Germinal center (tissue), 1 donor: ENCODE data around the gene AP2A2.
"Not testable (repeated sequence)": the region's sequence is repeated elsewhere in the genome, so short reads cannot be mapped to it uniquely, and the experiment has no call there.

Experiments
- DNase-seq: peaks from one replicate; pipeline ENCODE4 v3.0.0; 2012; ENCODE audit warnings: mixed read lengths, low spot score

Gene AP2A2

DNA sequence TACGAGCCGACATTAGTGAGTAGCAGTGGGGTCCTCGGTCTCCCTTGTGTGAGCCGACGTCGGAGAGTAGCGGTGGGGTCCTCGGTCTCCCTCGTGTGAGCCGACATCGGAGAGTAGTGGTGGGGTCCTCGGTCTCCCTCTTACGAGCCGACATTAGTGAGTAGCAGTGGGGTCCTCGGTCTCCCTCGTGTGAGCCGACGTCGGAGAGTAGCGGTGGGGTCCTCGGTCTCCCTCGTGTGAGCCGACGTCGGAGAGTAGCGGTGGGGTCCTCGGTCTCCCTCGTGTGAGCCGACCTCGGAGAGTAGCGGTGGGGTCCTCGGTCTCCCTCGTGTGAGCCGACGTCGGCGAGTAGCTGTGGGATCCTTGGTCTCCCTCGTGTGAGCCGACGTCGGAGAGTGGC lies 49.7 kb downstream of the AP2A2 start:
- not testable (repeated sequence) for DNase-seq

- no peak for DNase-seq
These were observed 50.2 kb downstream of the AP2A2 start for GRCh38 chr11:975827-976226.

- DNase-seq = no peak
These were observed 50.9 kb downstream of the AP2A2 start for GRCh38 chr11:976431-977160.

- no peak for DNase-seq
These were observed 52.4 kb downstream of the AP2A2 start for GRCh38 chr11:977830-978720.

- no peak for DNase-seq
These were observed 53.1 kb downstream of the AP2A2 start for GRCh38 chr11:978781-979180.

- no peak for DNase-seq
These were observed 55.0 kb downstream of the AP2A2 start for GRCh38 chr11:980438-981357.

GRCh38 chr11:981764-982163 lies 56.1 kb downstream of the AP2A2 start:
- DNase-seq = no peak

DNA sequence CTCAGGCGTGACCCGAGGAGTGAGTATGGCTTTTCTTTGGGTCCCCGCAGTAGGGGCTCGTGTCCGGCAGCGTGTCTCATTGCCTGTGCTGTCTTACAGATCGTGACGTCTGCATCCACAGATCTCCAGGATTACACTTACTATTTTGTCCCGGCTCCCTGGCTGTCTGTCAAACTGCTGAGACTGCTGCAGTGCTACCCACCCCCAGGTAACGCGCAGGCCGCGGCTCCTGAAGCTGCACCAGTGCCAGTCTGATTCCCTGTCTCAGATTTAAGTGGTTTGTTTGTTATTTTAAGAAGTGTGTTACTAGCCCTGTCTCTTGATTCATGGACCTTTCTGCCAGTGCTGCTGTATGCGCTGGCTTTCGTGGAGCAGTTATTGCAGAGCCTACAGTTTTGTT lies 58.9 kb downstream of the AP2A2 start:
- no peak for DNase-seq

GRCh38 chr11:985406-985805 lies 59.7 kb downstream of the AP2A2 start:
- DNase-seq = no peak

GRCh38 chr11:985848-986247 lies 60.2 kb downstream of the AP2A2 start:
- DNase-seq = no peak

DNA sequence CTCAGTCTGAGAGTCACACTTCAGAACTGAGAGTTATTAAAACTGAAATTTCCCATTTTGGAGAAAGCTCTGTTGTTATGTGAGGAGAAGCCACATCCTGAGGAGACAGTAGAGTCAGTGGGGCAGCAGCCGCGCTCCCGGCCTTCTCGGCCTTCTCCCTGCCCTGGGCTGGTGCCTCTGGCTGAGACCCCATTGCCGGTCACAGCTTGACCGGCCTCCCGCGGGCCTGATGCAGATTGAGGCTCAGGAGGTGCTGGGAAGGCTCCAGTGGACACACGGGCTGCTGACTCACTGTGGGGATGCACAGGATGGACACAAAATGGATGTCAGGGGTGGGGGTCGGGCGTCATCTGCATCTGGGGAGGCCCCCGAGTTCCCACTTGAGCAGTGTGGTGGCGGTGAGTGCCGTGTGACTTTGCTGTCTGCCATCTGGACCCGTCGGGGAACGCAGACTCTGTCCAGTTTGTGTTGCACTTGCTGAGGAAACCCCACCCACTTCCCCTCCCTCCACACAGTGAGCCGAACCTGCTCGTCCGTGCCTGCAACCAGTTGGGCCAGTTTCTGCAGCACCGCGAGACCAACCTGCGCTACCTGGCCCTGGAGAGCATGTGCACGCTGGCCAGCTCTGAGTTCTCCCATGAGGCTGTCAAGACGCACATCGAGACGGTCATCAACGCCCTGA lies 60.7 kb downstream of the AP2A2 start:
- no peak for DNase-seq

DNA sequence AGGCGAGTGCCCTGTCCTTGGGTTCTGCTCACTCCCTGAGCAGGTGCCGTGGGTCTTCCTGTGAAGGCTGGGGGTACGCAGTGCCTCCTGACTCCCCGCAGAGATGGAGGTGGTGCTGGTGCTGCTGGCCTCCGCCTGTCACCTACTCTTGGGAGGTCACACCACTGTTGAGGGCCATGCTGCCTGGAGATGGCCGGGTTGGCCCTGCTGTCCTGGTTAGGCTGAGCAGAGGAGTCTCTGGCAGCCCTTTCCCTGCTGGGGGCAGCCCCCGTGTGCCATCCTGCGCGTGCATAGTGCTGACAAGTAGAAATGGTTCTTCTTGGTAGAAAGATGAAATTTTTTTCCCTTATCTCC lies 61.3 kb downstream of the AP2A2 start:
- DNase-seq = no peak

GRCh38 chr11:987671-988070 lies 62.0 kb downstream of the AP2A2 start:
- DNase-seq = no peak

DNA sequence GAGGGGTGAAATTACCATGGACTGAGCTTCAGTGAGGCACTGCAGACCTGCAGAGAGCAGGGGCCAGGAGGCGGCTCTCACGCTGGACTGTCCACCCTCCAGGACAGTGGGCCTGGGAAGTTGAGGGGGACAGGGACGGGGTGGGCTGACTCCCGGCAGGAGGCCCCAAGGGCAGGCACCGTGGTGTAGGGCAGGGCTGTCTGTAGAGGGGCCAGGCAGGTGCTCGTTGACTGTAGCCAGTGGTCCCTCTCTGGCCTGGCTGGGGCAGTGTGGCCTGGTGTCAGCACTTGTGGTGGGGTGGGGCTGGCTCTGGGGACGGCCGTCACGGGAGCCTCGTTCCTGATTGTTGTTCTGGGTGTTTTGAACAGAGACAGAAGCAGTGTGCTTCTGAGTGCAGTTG lies 64.4 kb downstream of the AP2A2 start:
- no peak for DNase-seq

DNA sequence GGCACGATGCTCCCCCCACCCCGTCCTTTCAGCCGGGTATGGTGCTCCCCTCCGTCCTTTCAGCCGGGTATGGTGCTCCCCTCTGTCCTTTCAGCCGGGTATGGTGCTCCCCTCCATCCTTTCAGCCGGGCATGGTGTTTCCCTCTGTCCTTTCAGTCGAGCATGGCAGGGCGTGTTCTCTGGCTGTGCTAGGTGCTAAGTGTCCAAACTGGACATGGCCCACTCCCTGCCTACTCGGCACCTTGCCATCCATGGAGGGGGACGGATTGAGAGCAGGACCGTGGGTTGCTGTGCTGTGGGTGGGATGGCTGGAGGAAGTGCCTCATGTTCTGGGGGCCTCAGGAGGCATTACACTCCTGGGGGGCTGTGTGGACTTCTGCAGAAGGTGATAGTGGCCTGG lies 65.4 kb downstream of the AP2A2 start:
- DNase-seq = no peak

- DNase-seq = no peak
These were observed 66.1 kb downstream of the AP2A2 start for GRCh38 chr11:991711-992307.

GRCh38 chr11:992577-992976 lies 66.9 kb downstream of the AP2A2 start:
- DNase-seq = no peak

DNA sequence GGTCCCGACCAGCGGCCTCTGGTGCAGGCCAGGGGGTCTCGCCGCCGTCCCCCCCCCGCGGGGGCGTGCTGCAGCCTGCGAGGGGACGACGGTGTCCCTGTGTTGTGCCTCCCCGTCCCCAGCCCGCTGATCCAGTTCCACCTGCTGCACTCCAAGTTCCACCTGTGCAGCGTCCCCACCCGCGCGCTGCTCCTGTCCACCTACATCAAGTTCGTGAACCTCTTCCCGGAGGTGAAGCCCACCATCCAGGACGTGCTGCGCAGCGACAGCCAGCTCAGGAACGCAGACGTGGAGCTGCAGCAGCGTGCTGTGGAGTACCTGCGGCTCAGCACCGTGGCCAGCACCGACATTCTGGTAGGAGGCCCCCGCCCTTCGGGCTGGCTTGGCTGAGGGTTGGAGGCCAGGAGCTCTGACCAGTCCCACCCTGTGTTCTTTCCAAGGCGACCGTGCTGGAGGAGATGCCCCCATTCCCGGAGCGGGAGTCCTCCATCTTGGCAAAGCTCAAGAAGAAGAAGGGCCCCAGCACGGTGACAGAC lies 68.0 kb downstream of the AP2A2 start:
- DNase-seq = no peak

GRCh38 chr11:995044-995751 lies 69.5 kb downstream of the AP2A2 start:
- no peak for DNase-seq

DNA sequence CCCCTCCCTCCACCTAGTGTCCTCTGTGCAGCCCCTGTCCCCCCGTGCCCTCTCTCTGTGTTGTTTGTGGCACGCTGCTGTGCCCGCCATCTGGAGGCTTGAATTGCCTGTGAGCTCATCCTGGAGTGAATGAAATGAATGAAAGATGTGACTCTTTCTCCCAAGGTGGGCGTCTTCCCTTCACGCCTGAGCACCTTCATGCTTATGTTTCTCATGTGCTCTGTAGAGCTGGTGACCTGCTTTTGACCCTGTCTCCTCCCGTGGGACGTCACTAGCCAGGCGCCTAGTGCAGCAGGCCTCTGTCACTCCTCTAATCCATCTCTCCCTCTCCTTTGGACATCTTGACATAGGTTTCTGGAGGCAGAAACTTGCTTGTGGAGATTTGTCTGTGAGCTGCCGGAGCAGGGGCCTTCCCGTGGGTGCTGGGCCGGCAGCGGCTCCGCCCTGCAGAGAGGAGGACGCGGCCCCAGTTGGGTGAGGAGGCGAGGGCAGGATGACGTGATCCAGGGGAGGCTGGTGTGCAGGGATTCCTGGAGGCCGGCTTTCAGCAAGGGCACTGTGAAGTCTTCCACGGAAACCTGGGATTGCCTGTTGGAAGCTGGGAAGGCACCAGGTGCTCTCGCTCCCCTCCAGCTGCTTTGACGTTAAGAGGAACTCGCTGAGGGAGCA lies 70.2 kb downstream of the AP2A2 start:
- no peak for DNase-seq
